Measurements from ENCODE around the gene SMIM41. TPM values are rescaled to one million over a fixed set of nuclear protein-coding genes. Genes with fewer than 3 reads are reported as not detected.

SMIM41 gene
- total and polyA plus RNA-seq, 10 of the 15 experiments (the other 5 are each of a cell fraction or from before 2014, with no cell fraction given) = not detected

DNA sequence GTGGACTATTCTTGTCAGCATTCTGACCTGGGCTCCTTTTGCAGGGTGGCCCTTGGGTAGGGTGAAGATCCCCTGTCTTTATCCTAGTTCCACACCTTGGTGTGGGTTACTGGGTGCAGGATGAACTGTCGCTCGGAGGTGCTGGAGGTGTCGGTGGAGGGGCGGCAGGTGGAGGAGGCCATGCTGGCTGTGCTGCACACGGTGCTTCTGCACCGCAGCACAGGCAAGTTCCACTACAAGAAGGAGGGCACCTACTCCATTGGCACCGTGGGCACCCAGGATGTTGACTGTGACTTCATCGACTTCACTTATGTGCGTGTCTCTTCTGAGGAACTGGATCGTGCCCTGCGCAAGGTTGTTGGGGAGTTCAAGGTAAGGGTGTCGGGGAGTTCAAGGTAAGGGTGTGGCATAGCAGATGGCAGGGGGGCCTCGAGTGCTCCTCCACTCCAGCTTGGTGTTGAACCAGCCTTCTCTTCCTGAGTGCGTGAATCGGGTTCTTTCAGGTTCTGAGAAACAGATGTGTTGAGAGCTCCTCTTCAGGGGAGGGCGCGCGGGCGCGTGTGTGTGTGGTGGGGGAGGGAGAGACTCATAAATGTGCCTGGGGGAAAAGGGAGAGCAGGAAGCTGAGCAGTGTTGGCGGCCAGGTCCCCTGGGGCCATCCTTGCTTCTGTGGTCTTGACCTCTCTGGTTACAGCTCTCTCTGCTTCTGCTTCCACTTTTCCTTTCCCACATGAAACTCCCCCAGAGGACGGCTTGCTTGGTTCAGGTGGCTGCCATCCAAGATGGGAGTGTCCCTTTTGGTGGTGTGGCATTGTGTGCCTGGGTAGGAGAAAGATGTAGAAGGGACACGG, 5.7 kb upstream of the SMIM41 start (continued):
- TF ChIP-seq, protein P1, sequence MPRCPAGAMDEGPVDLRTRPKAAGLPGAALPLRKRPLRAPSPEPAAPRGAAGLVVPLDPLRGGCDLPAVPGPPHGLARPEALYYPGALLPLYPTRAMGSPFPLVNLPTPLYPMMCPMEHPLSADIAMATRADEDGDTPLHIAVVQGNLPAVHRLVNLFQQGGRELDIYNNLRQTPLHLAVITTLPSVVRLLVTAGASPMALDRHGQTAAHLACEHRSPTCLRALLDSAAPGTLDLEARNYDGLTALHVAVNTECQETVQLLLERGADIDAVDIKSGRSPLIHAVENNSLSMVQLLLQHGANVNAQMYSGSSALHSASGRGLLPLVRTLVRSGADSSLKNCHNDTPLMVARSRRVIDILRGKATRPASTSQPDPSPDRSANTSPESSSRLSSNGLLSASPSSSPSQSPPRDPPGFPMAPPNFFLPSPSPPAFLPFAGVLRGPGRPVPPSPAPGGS (IDR thresholded peaks at IDR 0.05; ENCODE audit: borderline replicate concordance, insufficient read depth, low read depth, low read length, poor library complexity, severe bottlenecking) = no peak
- TF ChIP-seq EED (IDR thresholded peaks at IDR 0.05; ENCODE audit: low read depth) (peak; percentile 61; the same call in 1 of the 2 replicates), SMARCA5 (IDR thresholded peaks at IDR 0.05) (no peak), MEF2B (IDR thresholded peaks at IDR 0.05; ENCODE audit: partially characterized antibody, poor library complexity, severe bottlenecking) (peak; percentile 93)
- TF ChIP-seq, protein P2, sequence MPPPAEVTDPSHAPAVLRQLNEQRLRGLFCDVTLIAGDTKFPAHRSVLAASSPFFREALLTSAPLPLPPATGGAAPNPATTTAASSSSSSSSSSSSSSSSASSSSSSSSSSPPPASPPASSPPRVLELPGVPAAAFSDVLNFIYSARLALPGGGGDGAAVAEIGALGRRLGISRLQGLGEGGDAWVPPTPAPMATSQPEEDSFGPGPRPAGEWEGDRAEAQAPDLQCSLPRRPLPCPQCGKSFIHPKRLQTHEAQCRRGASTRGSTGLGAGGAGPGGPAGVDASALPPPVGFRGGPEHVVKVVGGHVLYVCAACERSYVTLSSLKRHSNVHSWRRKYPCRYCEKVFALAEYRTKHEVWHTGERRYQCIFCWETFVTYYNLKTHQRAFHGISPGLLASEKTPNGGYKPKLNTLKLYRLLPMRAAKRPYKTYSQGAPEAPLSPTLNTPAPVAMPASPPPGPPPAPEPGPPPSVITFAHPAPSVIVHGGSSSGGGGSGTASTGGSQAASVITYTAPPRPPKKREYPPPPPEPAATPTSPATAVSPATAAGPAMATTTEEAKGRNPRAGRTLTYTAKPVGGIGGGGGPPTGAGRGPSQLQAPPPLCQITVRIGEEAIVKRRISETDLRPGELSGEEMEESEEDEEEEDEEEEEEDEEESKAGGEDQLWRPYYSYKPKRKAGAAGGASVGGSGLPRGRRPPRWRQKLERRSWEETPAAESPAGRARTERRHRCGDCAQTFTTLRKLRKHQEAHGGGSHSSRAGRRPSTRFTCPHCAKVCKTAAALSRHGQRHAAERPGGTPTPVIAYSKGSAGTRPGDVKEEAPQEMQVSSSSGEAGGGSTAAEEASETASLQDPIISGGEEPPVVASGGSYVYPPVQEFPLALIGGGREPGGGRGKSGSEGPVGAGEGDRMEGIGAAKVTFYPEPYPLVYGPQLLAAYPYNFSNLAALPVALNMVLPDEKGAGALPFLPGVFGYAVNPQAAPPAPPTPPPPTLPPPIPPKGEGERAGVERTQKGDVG (CRISPR knock-in tag; IDR thresholded peaks at IDR 0.05) = no peak
